Naive B cell (primary cell): ENCODE data around the gene SULT1C4. TPM values are rescaled to one million over a fixed set of nuclear protein-coding genes. Genes with fewer than 3 reads are reported as not detected.
"Not testable (repeated sequence)": the region's sequence is repeated elsewhere in the genome, so short reads cannot be mapped to it uniquely, and the experiment has no call there.

Source experiments
- ATAC-seq, 2 donors: fragments of 150-1000 bp; cut with Tn5 transposase; 2 replicates each; pipeline ENCODE4 v1.10.0; 2021; ENCODE audit warnings: low read depth in 2 of 2, mild to moderate bottlenecking in 2 of 2, moderate library complexity in 2 of 2
- DNase-seq: peaks from one replicate; pipeline ENCODE4 v3.0.0; 2022
- H3K27ac Mint-ChIP-seq, 6 donors: one replicate each; pipeline ENCODE4 v1.8.0; 2020 to 2022; ENCODE audit warnings: mild to moderate bottlenecking in 6 of 6, mixed read lengths in 6 of 6, moderate library complexity in 5 of 6, inconsistent platforms in 2 of 6
- H3K27me3 Mint-ChIP-seq, 3 donors: one replicate each; pipeline ENCODE4 v1.8.0; 2021 to 2022; ENCODE audit warnings: mixed read lengths in 3 of 3, mild to moderate bottlenecking in 1 of 3
- H3K36me3 Mint-ChIP-seq, 2 donors: one replicate each; pipeline ENCODE4 v1.8.0; 2020 to 2022; ENCODE audit warnings: mixed read lengths in 2 of 2, inconsistent platforms in 1 of 2, mild to moderate bottlenecking in 1 of 2
- H3K4me1 Mint-ChIP-seq, 3 donors: one replicate each; pipeline ENCODE4 v1.8.0; 2020 to 2022; ENCODE audit warnings: mixed read lengths in 3 of 3, inconsistent platforms in 1 of 3, mild to moderate bottlenecking in 1 of 3, moderate library complexity in 1 of 3
- H3K4me3 Mint-ChIP-seq, 8 donors: one replicate each; pipeline ENCODE4 v1.8.0; 2020 to 2022; ENCODE audit warnings: mild to moderate bottlenecking in 8 of 8, mixed read lengths in 8 of 8, moderate library complexity in 8 of 8, inconsistent platforms in 2 of 8
- H3K9me3 Mint-ChIP-seq, 7 donors: one replicate each; pipeline ENCODE4 v1.8.0; 2020 to 2022; ENCODE audit warnings: mixed read lengths in 7 of 7, mild to moderate bottlenecking in 5 of 7, inconsistent platforms in 2 of 7, moderate library complexity in 1 of 7
- polyA plus RNA-seq, 6 donors: library from polyadenylated mRNA; unstranded; fragments of 300-500 nt; fragmentation: Illumina TruSeq; gene quantifications; one replicate each; pipeline ENCODE4 v1.2.3, GENCODE V29; 2021; ENCODE audit warnings: low read depth in 6 of 6

SULT1C4 gene
- polyA plus RNA-seq, 6 donors from 2014 or later, result not detected

GRCh38 chr2:108407864-108408729 is 30.3 kb downstream of the SULT1C4 start:
- no peaks in the 10 kb centered on the region for H3K4me1 Mint-ChIP-seq
- H3K4me3 Mint-ChIP-seq, result peak overlapping the region in 1 of 8 donors; percentile 12
- peaks cover 11 to 33% (median 16%) of the 10 kb centered on the region in 7 donors for H3K9me3 Mint-ChIP-seq
- ATAC-seq, result no peak
- DNase-seq, result no peak
- H3K27ac Mint-ChIP-seq, result no peak overlapping the region
- peaks cover 13 to 18% of the 10 kb centered on the region in 2 donors for H3K36me3 Mint-ChIP-seq
- H3K27me3 Mint-ChIP-seq, result peaks cover 7 to 11% (median 11%) of the 10 kb centered on the region in 3 donors

- Mint-ChIP-seq H3K36me3 (peaks cover 9 to 14% of the 10 kb centered on the region in 2 donors), H3K27ac (no peak overlapping the region), H3K9me3 (peaks cover 7 to 17% (median 10%) of the 10 kb centered on the region in 7 donors), H3K27me3 (peaks cover 6 to 11% (median 11%) of the 10 kb centered on the region in 3 donors), H3K4me3 (no peak overlapping the region), H3K4me1 (no peaks in the 10 kb centered on the region)
- no peak for ATAC-seq
- no peak for DNase-seq
Measured at GRCh38 chr2:108409768-108410167, 32.0 kb downstream of the SULT1C4 start.

GRCh38 chr2:108412995-108413710 is 35.4 kb downstream of the SULT1C4 start:
- H3K36me3 Mint-ChIP-seq, result no peaks in the 10 kb centered on the region
- H3K4me1 Mint-ChIP-seq, result no peaks in the 10 kb centered on the region
- no peak overlapping the region for H3K4me3 Mint-ChIP-seq
- H3K9me3 Mint-ChIP-seq, result peaks cover 0 to 2% (median 0%) of the 10 kb centered on the region in 7 donors
- peaks cover 6 to 11% (median 6%) of the 10 kb centered on the region in 3 donors for H3K27me3 Mint-ChIP-seq
- H3K27ac Mint-ChIP-seq, result no peak overlapping the region
- ATAC-seq (no peak), DNase-seq (no peak)

GRCh38 chr2:108413711-108414095 is 35.9 kb downstream of the SULT1C4 start:
- H3K4me1 Mint-ChIP-seq, result no peaks in the 10 kb centered on the region
- H3K27ac Mint-ChIP-seq, result no peak overlapping the region
- peaks cover 0 to 2% (median 0%) of the 10 kb centered on the region in 7 donors for H3K9me3 Mint-ChIP-seq
- no peak for DNase-seq
- no peak overlapping the region for H3K4me3 Mint-ChIP-seq
- ATAC-seq, result no peak
- H3K27me3 Mint-ChIP-seq, result peaks cover 4 to 11% (median 6%) of the 10 kb centered on the region in 3 donors
- H3K36me3 Mint-ChIP-seq, result no peaks in the 10 kb centered on the region

GRCh38 chr2:108414256-108414876 is 36.6 kb downstream of the SULT1C4 start:
- Mint-ChIP-seq H3K27me3 (peaks cover 0 to 4% (median 0%) of the 10 kb centered on the region in 3 donors), H3K9me3 (peaks cover 0 to under 1% (median 0%) of the 10 kb centered on the region in 7 donors), H3K4me1 (no peaks in the 10 kb centered on the region), H3K27ac (no peak overlapping the region), H3K4me3 (peak overlapping the region in 1 of 8 donors; percentile 66), H3K36me3 (no peaks in the 10 kb centered on the region)
- DNase-seq (no peak), ATAC-seq (no peak)

GRCh38 chr2:108414945-108415344 is 37.2 kb downstream of the SULT1C4 start:
- ATAC-seq, result no peak
- no peaks in the 10 kb centered on the region for H3K9me3 Mint-ChIP-seq

GRCh38 chr2:108417254-108417653 is 39.5 kb downstream of the SULT1C4 start:
- no peak overlapping the region for H3K27ac Mint-ChIP-seq
- ATAC-seq (no peak), DNase-seq (no peak)
- H3K36me3 Mint-ChIP-seq, result no peaks in the 10 kb centered on the region
- H3K4me3 Mint-ChIP-seq, result no peak overlapping the region
- H3K9me3 Mint-ChIP-seq, result no peaks in the 10 kb centered on the region
- peaks cover 0 to 4% (median 0%) of the 10 kb centered on the region in 3 donors for H3K27me3 Mint-ChIP-seq
- H3K4me1 Mint-ChIP-seq, result no peaks in the 10 kb centered on the region

More at GRCh38 chr2:108414945-108415344, 37.2 kb downstream of the SULT1C4 start:
- Mint-ChIP-seq H3K4me1 (no peaks in the 10 kb centered on the region), H3K27me3 (peaks cover 0 to 4% (median 0%) of the 10 kb centered on the region in 3 donors), H3K4me3 (no peak overlapping the region), H3K36me3 (no peaks in the 10 kb centered on the region), H3K27ac (no peak overlapping the region)
- DNase-seq, result no peak

GRCh38 chr2:108418416-108418815 is 40.7 kb downstream of the SULT1C4 start:
- ATAC-seq (no peak), DNase-seq (no peak)
- H3K4me3 Mint-ChIP-seq, result no peak overlapping the region
- peaks cover 5 to 16% (median 11%) of the 10 kb centered on the region in 3 donors for H3K27me3 Mint-ChIP-seq
- no peaks in the 10 kb centered on the region for H3K36me3 Mint-ChIP-seq
- H3K4me1 Mint-ChIP-seq, result no peaks in the 10 kb centered on the region
- peak overlapping the region in 1 of 6 donors; percentile 24 for H3K27ac Mint-ChIP-seq
- H3K9me3 Mint-ChIP-seq, result peaks cover 0 to under 1% (median 0%) of the 10 kb centered on the region in 7 donors

GRCh38 chr2:108423067-108423466 is 45.3 kb downstream of the SULT1C4 start:
- Mint-ChIP-seq H3K36me3 (no peaks in the 10 kb centered on the region), H3K27ac (no peak overlapping the region), H3K27me3 (peaks cover 13 to 25% (median 16%) of the 10 kb centered on the region in 3 donors), H3K4me1 (no peaks in the 10 kb centered on the region), H3K4me3 (no peak overlapping the region), H3K9me3 (peaks cover 0 to 6% (median 0%) of the 10 kb centered on the region in 7 donors)
- DNase-seq, result no peak
- ATAC-seq, result no peak

GRCh38 chr2:108423502-108424251 is 45.9 kb downstream of the SULT1C4 start:
- Mint-ChIP-seq H3K9me3 (peaks cover 0 to 6% (median 0%) of the 10 kb centered on the region in 7 donors), H3K27ac (no peak overlapping the region), H3K36me3 (no peaks in the 10 kb centered on the region), H3K4me1 (no peaks in the 10 kb centered on the region), H3K4me3 (no peak overlapping the region), H3K27me3 (peaks cover 13 to 25% (median 16%) of the 10 kb centered on the region in 3 donors)
- DNase-seq, result no peak
- ATAC-seq, result no peak

- Mint-ChIP-seq H3K4me1 (no peaks in the 10 kb centered on the region), H3K36me3 (peaks cover 0 to 3% of the 10 kb centered on the region in 2 donors), H3K4me3 (no peak overlapping the region), H3K9me3 (peaks cover 0 to 8% (median 3%) of the 10 kb centered on the region in 7 donors), H3K27ac (no peak overlapping the region), H3K27me3 (peaks cover 1 to 15% (median 9%) of the 10 kb centered on the region in 3 donors)
- ATAC-seq (no peak), DNase-seq (no peak)
Measured at GRCh38 chr2:108428286-108429009, 50.7 kb downstream of the SULT1C4 start.

GRCh38 chr2:108435578-108435977 is 57.8 kb downstream of the SULT1C4 start:
- not testable (repeated sequence) for ATAC-seq, H3K27me3 Mint-ChIP-seq, H3K4me3 Mint-ChIP-seq, DNase-seq, H3K9me3 Mint-ChIP-seq, H3K4me1 Mint-ChIP-seq, H3K36me3 Mint-ChIP-seq
- H3K27ac Mint-ChIP-seq, result peak overlapping the region in 1 of 6 donors; percentile 69
